ENCODE measurements around the gene TMEM54.

DNA sequence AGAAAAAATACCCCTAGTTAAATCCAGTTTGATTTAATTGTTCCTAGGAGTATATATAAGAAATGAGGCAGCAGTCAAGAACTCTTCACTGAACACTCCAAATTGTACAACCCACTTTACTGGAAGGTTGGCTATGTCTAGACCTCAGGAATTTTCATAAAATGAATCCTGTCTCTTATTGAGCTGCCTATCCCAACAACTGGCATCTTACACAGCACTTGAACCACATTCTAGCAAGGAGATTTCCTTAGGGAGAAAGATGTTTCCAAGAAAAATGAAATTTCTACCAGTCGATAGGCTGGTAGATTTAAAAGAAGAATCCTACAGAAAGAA is 47.2 kb upstream of the TMEM54 start:
- TF ChIP-seq, protein P1, sequence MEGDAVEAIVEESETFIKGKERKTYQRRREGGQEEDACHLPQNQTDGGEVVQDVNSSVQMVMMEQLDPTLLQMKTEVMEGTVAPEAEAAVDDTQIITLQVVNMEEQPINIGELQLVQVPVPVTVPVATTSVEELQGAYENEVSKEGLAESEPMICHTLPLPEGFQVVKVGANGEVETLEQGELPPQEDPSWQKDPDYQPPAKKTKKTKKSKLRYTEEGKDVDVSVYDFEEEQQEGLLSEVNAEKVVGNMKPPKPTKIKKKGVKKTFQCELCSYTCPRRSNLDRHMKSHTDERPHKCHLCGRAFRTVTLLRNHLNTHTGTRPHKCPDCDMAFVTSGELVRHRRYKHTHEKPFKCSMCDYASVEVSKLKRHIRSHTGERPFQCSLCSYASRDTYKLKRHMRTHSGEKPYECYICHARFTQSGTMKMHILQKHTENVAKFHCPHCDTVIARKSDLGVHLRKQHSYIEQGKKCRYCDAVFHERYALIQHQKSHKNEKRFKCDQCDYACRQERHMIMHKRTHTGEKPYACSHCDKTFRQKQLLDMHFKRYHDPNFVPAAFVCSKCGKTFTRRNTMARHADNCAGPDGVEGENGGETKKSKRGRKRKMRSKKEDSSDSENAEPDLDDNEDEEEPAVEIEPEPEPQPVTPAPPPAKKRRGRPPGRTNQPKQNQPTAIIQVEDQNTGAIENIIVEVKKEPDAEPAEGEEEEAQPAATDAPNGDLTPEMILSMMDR (IDR thresholded peaks at IDR 0.05; ENCODE audit: insufficient read depth, low read depth, low read length) = no peak
- TF ChIP-seq EZH2 (IDR thresholded peaks at IDR 0.05; ENCODE audit: insufficient read depth, low read length) = no peak
